ENCODE results near the gene APCDD1L. TPM values are rescaled to one million over a fixed set of nuclear protein-coding genes. Genes with fewer than 3 reads are reported as not detected.

Gene APCDD1L
- total RNA-seq, 1 experiment from 2014 or later: not detected

GRCh38 chr20:58558486-58559367 is 43.5 kb upstream of the APCDD1L start:
- ChIA-PET POLR2A (no interaction called here), CTCF (no interaction called here)
- peaks cover 5% of the 10 kb centered on the region for H3K4me1 Mint-ChIP-seq (ENCODE audit: low read depth, unreplicated experiment)
- no peak overlapping the region for H3K4me3 Mint-ChIP-seq (ENCODE audit: unreplicated experiment)
- no peaks in the 10 kb centered on the region for H3K36me3 ChIP-seq (ENCODE audit: control insufficient read depth, insufficient read depth, low read length)
- H3K27me3 Mint-ChIP-seq (ENCODE audit: insufficient read depth, unreplicated experiment): peaks cover 9% of the 10 kb centered on the region
- H3K27me3 ChIP-seq (replicated peaks; ENCODE audit: control insufficient read depth, insufficient read depth, low read length): no peaks in the 10 kb centered on the region; the same call in 1 of the 2 replicates
- H3K36me3 Mint-ChIP-seq (ENCODE audit: insufficient read depth, unreplicated experiment): no peaks in the 10 kb centered on the region
- no peaks in the 10 kb centered on the region for H3K9me3 Mint-ChIP-seq (ENCODE audit: unreplicated experiment)
- H3K4me3 ChIP-seq (ENCODE audit: low read depth, low read length): no peak overlapping the region
- no peaks in the 10 kb centered on the region for H3K9me3 ChIP-seq
- no peak for DNase-seq
- intact Hi-C loops (cut with micrococcal nuclease; ENCODE audit: unreplicated experiment): no loop called here
- TF ChIP-seq, protein P1, sequence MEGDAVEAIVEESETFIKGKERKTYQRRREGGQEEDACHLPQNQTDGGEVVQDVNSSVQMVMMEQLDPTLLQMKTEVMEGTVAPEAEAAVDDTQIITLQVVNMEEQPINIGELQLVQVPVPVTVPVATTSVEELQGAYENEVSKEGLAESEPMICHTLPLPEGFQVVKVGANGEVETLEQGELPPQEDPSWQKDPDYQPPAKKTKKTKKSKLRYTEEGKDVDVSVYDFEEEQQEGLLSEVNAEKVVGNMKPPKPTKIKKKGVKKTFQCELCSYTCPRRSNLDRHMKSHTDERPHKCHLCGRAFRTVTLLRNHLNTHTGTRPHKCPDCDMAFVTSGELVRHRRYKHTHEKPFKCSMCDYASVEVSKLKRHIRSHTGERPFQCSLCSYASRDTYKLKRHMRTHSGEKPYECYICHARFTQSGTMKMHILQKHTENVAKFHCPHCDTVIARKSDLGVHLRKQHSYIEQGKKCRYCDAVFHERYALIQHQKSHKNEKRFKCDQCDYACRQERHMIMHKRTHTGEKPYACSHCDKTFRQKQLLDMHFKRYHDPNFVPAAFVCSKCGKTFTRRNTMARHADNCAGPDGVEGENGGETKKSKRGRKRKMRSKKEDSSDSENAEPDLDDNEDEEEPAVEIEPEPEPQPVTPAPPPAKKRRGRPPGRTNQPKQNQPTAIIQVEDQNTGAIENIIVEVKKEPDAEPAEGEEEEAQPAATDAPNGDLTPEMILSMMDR (IDR thresholded peaks at IDR 0.05; ENCODE audit: insufficient read depth in 1 of 2, low read depth in 1 of 2, low read length in 1 of 2, severe bottlenecking in 1 of 2, unreplicated experiment in 1 of 2): peak in 1 of 2 experiments; percentile 6
- no TSS peak for BruUV-seq (replicated peaks)
- no peak overlapping the region for H3K27ac Mint-ChIP-seq (ENCODE audit: unreplicated experiment)
- no peaks in the 10 kb centered on the region for H3K4me1 ChIP-seq

GRCh38 chr20:58557733-58558342 is 42.6 kb upstream of the APCDD1L start:
- H3K27ac Mint-ChIP-seq (ENCODE audit: unreplicated experiment): no peak overlapping the region
- ChIA-PET POLR2A (no interaction called here), CTCF (interaction anchor here (0.5 kb wide), 1 partner anchor 246 kb away, joined by 3 read pairs; no protein-coding TSS in a partner anchor)
- no peaks in the 10 kb centered on the region for H3K9me3 Mint-ChIP-seq (ENCODE audit: unreplicated experiment)
- Histone ChIP-seq H3K36me3 (ENCODE audit: control insufficient read depth, insufficient read depth, low read length) (no peaks in the 10 kb centered on the region), H3K4me1 (no peaks in the 10 kb centered on the region), H3K9me3 (no peaks in the 10 kb centered on the region), H3K4me3 (ENCODE audit: low read depth, low read length) (no peak overlapping the region), H3K27me3 (replicated peaks; ENCODE audit: control insufficient read depth, insufficient read depth, low read length) (no peaks in the 10 kb centered on the region; the same call in 1 of the 2 replicates)
- H3K4me1 Mint-ChIP-seq (ENCODE audit: low read depth, unreplicated experiment): peaks cover 5% of the 10 kb centered on the region
- intact Hi-C loops (cut with micrococcal nuclease; ENCODE audit: unreplicated experiment): no loop called here
- TF ChIP-seq, protein P1 (IDR thresholded peaks at IDR 0.05; ENCODE audit: insufficient read depth in 1 of 2, low read depth in 1 of 2, low read length in 1 of 2, severe bottlenecking in 1 of 2, unreplicated experiment in 1 of 2): no peak
- BruUV-seq (replicated peaks): no TSS peak
- no peak for DNase-seq
- peaks cover 15% of the 10 kb centered on the region for H3K27me3 Mint-ChIP-seq (ENCODE audit: insufficient read depth, unreplicated experiment)
- H3K4me3 Mint-ChIP-seq (ENCODE audit: unreplicated experiment): no peak overlapping the region
- no peaks in the 10 kb centered on the region for H3K36me3 Mint-ChIP-seq (ENCODE audit: insufficient read depth, unreplicated experiment)

DNA sequence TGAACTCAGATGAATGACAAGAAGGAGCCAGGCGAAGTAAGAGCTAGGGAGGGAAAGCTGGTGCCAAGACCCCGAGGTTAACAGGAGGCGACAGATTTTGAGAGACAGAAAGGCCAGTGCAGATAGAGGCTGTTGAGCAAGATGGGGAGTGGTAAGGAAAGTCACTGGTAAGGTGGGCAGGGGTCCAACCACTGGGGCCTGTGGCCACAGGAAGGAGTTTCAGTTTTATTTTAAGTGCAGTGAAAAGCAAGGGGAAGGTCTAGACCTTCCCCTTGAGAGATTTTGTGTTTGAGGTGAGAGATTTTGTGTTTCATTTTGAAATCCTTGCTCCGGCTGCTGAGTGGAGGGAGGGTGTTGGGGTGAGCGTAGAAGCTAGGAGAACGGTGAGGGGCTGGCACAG is 41.8 kb upstream of the APCDD1L start:
- CTCF ChIA-PET: no interaction called here
- peaks cover 20% of the 10 kb centered on the region for H3K27me3 Mint-ChIP-seq (ENCODE audit: insufficient read depth, unreplicated experiment)
- no peak overlapping the region for H3K4me3 ChIP-seq (ENCODE audit: low read depth, low read length)
- no peak for DNase-seq
- H3K36me3 ChIP-seq (ENCODE audit: control insufficient read depth, insufficient read depth, low read length): no peaks in the 10 kb centered on the region
- TF ChIP-seq, protein P1 (IDR thresholded peaks at IDR 0.05; ENCODE audit: insufficient read depth in 1 of 2, low read depth in 1 of 2, low read length in 1 of 2, severe bottlenecking in 1 of 2, unreplicated experiment in 1 of 2): no peak
- no peaks in the 10 kb centered on the region for H3K9me3 Mint-ChIP-seq (ENCODE audit: unreplicated experiment)
- no peaks in the 10 kb centered on the region for H3K9me3 ChIP-seq
- BruUV-seq (replicated peaks): no TSS peak
- intact Hi-C loops (cut with micrococcal nuclease; ENCODE audit: unreplicated experiment): no loop called here
- H3K27ac Mint-ChIP-seq (ENCODE audit: unreplicated experiment): no peak overlapping the region
- no peaks in the 10 kb centered on the region; the same call in 1 of the 2 replicates for H3K27me3 ChIP-seq (replicated peaks; ENCODE audit: control insufficient read depth, insufficient read depth, low read length)
- no peaks in the 10 kb centered on the region for H3K4me1 ChIP-seq
- no peak overlapping the region for H3K4me3 Mint-ChIP-seq (ENCODE audit: unreplicated experiment)
- POLR2A ChIA-PET: no interaction called here
- H3K36me3 Mint-ChIP-seq (ENCODE audit: insufficient read depth, unreplicated experiment): no peaks in the 10 kb centered on the region
- peaks cover 5% of the 10 kb centered on the region for H3K4me1 Mint-ChIP-seq (ENCODE audit: low read depth, unreplicated experiment)
